SK-N-MC (cell line): ENCODE data around the gene CD48.
"Not testable (repeated sequence)": the region's sequence is repeated elsewhere in the genome, so short reads cannot be mapped to it uniquely, and the experiment has no call there.

Experiments used
- DNase-seq: peaks from one replicate; pipeline ENCODE4 v3.0.0-alpha.2; 2011; ENCODE audit warnings: low read depth, low spot score
- H3K27ac ChIP-seq: fragments of 200-600 bp; sonication (generic); 2 replicates; pipeline ENCODE4 v1.5.1; 2016; ENCODE audit warnings: mixed run types
- H3K36me3 ChIP-seq: fragments of 200-600 bp; sonication (generic); 2 replicates; pipeline ENCODE4 v1.6.1; 2017; ENCODE audit warnings: antibody characterized with exemption, low read length, mixed read lengths; ENCODE audit not compliant: insufficient read depth
- H3K4me3 ChIP-seq: fragments of 200-600 bp; sonication (generic); 2 replicates; pipeline ENCODE4 v1.5.1; 2016
- H3K9ac ChIP-seq: fragments of 200-600 bp; sonication (generic); 2 replicates; pipeline ENCODE4 v1.8.0; 2017; ENCODE audit warnings: mixed run types, mixed read lengths; ENCODE audit not compliant: insufficient read length
- H3K9me3 ChIP-seq: fragments of 200-600 bp; sonication (generic); 2 replicates; pipeline ENCODE4 v1.6.1; 2017; ENCODE audit warnings: low read depth, mild to moderate bottlenecking, antibody characterized with exemption, low read length, moderate library complexity, mixed read lengths
- EZH2 ChIP-seq: fragments of 200-600 bp; sonication (generic); IDR thresholded peaks from one replicate; pipeline ENCODE4 v1.6.1; 2017; ENCODE audit warnings: antibody characterized with exemption
- FOXP2 ChIP-seq: optimal IDR thresholded peaks from 2 replicates; pipeline ENCODE3; 2011; ENCODE audit warnings: mild to moderate bottlenecking, moderate library complexity; ENCODE audit not compliant: insufficient read depth; ENCODE audit errors: extremely low read length, control extremely low read depth
- POLR2AphosphoS5 ChIP-seq: IDR thresholded peaks from 2 replicates; pipeline ENCODE4 v1.6.1; 2012; ENCODE audit warnings: mild to moderate bottlenecking, low read depth, low read length, borderline replicate concordance

CD48 gene

GRCh38 chr1:160724465-160725242 lies 13.0 kb upstream of the CD48 start:
- Histone ChIP-seq H3K36me3 (no peaks in the 10 kb centered on the region), H3K4me3 (no peak overlapping the region), H3K9ac (no peak overlapping the region), H3K27ac (no peak overlapping the region), H3K9me3 (no peaks in the 10 kb centered on the region)
- TF ChIP-seq POLR2AphosphoS5: no peak
- no peak for TF ChIP-seq FOXP2
- no peak for TF ChIP-seq EZH2
- no peak for DNase-seq

GRCh38 chr1:160723332-160723731 lies 11.7 kb upstream of the CD48 start:
- no peak overlapping the region for H3K9ac ChIP-seq
- no peak for TF ChIP-seq EZH2
- TF ChIP-seq FOXP2: no peak
- no peak for TF ChIP-seq POLR2AphosphoS5
- no peaks in the 10 kb centered on the region for H3K36me3 ChIP-seq
- no peak overlapping the region for H3K27ac ChIP-seq
- no peak overlapping the region for H3K4me3 ChIP-seq
- H3K9me3 ChIP-seq: no peaks in the 10 kb centered on the region
- DNase-seq: no peak

GRCh38 chr1:160722726-160723125 lies 11.1 kb upstream of the CD48 start:
- TF ChIP-seq FOXP2: no peak
- no peak overlapping the region for H3K4me3 ChIP-seq
- no peak for DNase-seq
- H3K9me3 ChIP-seq: no peaks in the 10 kb centered on the region
- no peaks in the 10 kb centered on the region for H3K36me3 ChIP-seq
- no peak overlapping the region for H3K9ac ChIP-seq
- H3K27ac ChIP-seq: no peak overlapping the region

- H3K36me3 ChIP-seq: no peaks in the 10 kb centered on the region
- no peak overlapping the region for H3K9ac ChIP-seq
- no peak overlapping the region for H3K4me3 ChIP-seq
- H3K9me3 ChIP-seq: no peaks in the 10 kb centered on the region
- no peak for TF ChIP-seq POLR2AphosphoS5
- no peak for TF ChIP-seq FOXP2
- TF ChIP-seq EZH2: no peak
- DNase-seq: no peak
- no peak overlapping the region for H3K27ac ChIP-seq
These were observed 9.9 kb upstream of the CD48 start for GRCh38 chr1:160721473-160721872.

GRCh38 chr1:160720356-160721085 lies 8.9 kb upstream of the CD48 start:
- Histone ChIP-seq H3K4me3 (no peak overlapping the region), H3K36me3 (no peaks in the 10 kb centered on the region), H3K27ac (no peak overlapping the region), H3K9me3 (no peaks in the 10 kb centered on the region), H3K9ac (no peak overlapping the region)
- TF ChIP-seq POLR2AphosphoS5 (no peak), FOXP2 (no peak), EZH2 (no peak)
- DNase-seq: no peak

GRCh38 chr1:160718210-160718609 lies 6.6 kb upstream of the CD48 start:
- DNase-seq: no peak
- no peak overlapping the region for H3K4me3 ChIP-seq
- no peak for TF ChIP-seq FOXP2
- TF ChIP-seq EZH2: no peak
- TF ChIP-seq POLR2AphosphoS5: no peak
- H3K36me3 ChIP-seq: no peaks in the 10 kb centered on the region
- H3K9ac ChIP-seq: no peak overlapping the region
- H3K27ac ChIP-seq: no peak overlapping the region
- H3K9me3 ChIP-seq: no peaks in the 10 kb centered on the region

- no peak for DNase-seq
- Histone ChIP-seq H3K27ac (no peak overlapping the region), H3K36me3 (no peaks in the 10 kb centered on the region), H3K4me3 (no peak overlapping the region), H3K9ac (no peak overlapping the region), H3K9me3 (no peaks in the 10 kb centered on the region)
- TF ChIP-seq POLR2AphosphoS5: no peak
- TF ChIP-seq FOXP2: no peak
- TF ChIP-seq EZH2: no peak
These were observed 5.7 kb upstream of the CD48 start for GRCh38 chr1:160717306-160717705.

- H3K9me3 ChIP-seq: no peaks in the 10 kb centered on the region
- DNase-seq: no peak
- no peak for TF ChIP-seq FOXP2
- no peak overlapping the region for H3K27ac ChIP-seq
- no peak overlapping the region for H3K4me3 ChIP-seq
- no peaks in the 10 kb centered on the region for H3K36me3 ChIP-seq
- no peak overlapping the region for H3K9ac ChIP-seq
These were observed 4.4 kb upstream of the CD48 start for GRCh38 chr1:160716013-160716412.

GRCh38 chr1:160714034-160714648 lies 2.5 kb upstream of the CD48 start:
- not testable (repeated sequence) for H3K4me3 ChIP-seq, H3K27ac ChIP-seq, H3K9me3 ChIP-seq, H3K9ac ChIP-seq, DNase-seq, H3K36me3 ChIP-seq
